ENCODE results near the gene ATP8A2.

ATP8A2 gene

GRCh38 chr13:25899464-25899863, 527.7 kb downstream of the ATP8A2 start:
- no peak for DNase-seq

- no peak for DNase-seq
Measured at GRCh38 chr13:25899952-25900351, 528.2 kb downstream of the ATP8A2 start.

- DNase-seq, result peak; percentile 87
Measured at GRCh38 chr13:25901460-25902376, 529.9 kb downstream of the ATP8A2 start.

GRCh38 chr13:25902455-25902854, 530.7 kb downstream of the ATP8A2 start:
- peak; percentile 11 for DNase-seq

GRCh38 chr13:25902891-25903341, 531.1 kb downstream of the ATP8A2 start:
- DNase-seq, result peak; percentile 27

- no peak for DNase-seq
Measured at GRCh38 chr13:25904830-25905229, 533.1 kb downstream of the ATP8A2 start.

GRCh38 chr13:25905611-25906010, 533.8 kb downstream of the ATP8A2 start:
- no peak for DNase-seq

- no peak for DNase-seq
Measured at GRCh38 chr13:25906191-25906661, 534.5 kb downstream of the ATP8A2 start.

GRCh38 chr13:25908366-25908765, 536.6 kb downstream of the ATP8A2 start:
- DNase-seq, result no peak

GRCh38 chr13:25910243-25910642, 538.5 kb downstream of the ATP8A2 start:
- no peak for DNase-seq

- DNase-seq, result no peak
Measured at GRCh38 chr13:25910991-25911419, 539.2 kb downstream of the ATP8A2 start.

- DNase-seq, result no peak
Measured at GRCh38 chr13:25912961-25913360, 541.2 kb downstream of the ATP8A2 start.

GRCh38 chr13:25915840-25916518, 544.2 kb downstream of the ATP8A2 start:
- DNase-seq, result no peak

- DNase-seq, result no peak
Measured at GRCh38 chr13:25920277-25920676, 548.5 kb downstream of the ATP8A2 start.

GRCh38 chr13:25920931-25921330, 549.2 kb downstream of the ATP8A2 start:
- no peak for DNase-seq

- DNase-seq, result no peak
Measured at GRCh38 chr13:25922376-25922775, 550.6 kb downstream of the ATP8A2 start.

- no peak for DNase-seq
Measured at GRCh38 chr13:25923217-25924085, 551.7 kb downstream of the ATP8A2 start.

GRCh38 chr13:25927363-25927762, 555.6 kb downstream of the ATP8A2 start:
- no peak for DNase-seq

GRCh38 chr13:25927932-25928331, 556.2 kb downstream of the ATP8A2 start:
- DNase-seq, result no peak

- no peak for DNase-seq
Measured at GRCh38 chr13:25928941-25929505, 557.2 kb downstream of the ATP8A2 start.

GRCh38 chr13:25929816-25930215, 558.0 kb downstream of the ATP8A2 start:
- DNase-seq, result no peak

- no peak for DNase-seq
Measured at GRCh38 chr13:25930653-25931052, 558.9 kb downstream of the ATP8A2 start.
